ENCODE results near the gene UBE2E2.
"Not testable (repeated sequence)": the region's sequence is repeated elsewhere in the genome, so short reads cannot be mapped to it uniquely, and the experiment has no call there.

UBE2E2 gene

GRCh38 chr3:23202921-23203707 is at the start of gene UBE2E2:
Gene UBE2E2, plus strand, starts transcription at chr3:23203327.
- DNase-seq (ENCODE audit: low read depth): peak; percentile 52

GRCh38 chr3:23153436-23153835 is 49.7 kb upstream of the UBE2E2 start:
- DNase-seq (ENCODE audit: low read depth): no peak

- DNase-seq (ENCODE audit: low read depth): no peak
These were observed 45.8 kb upstream of the UBE2E2 start for GRCh38 chr3:23157331-23157730.

- DNase-seq (ENCODE audit: low read depth): no peak
These were observed 43.2 kb upstream of the UBE2E2 start for GRCh38 chr3:23159929-23160328.

- DNase-seq (ENCODE audit: low read depth): no peak
These were observed 41.8 kb upstream of the UBE2E2 start for GRCh38 chr3:23161308-23161707.

- no peak for DNase-seq (ENCODE audit: low read depth)
These were observed 41.1 kb upstream of the UBE2E2 start for GRCh38 chr3:23161896-23162570.

- DNase-seq (ENCODE audit: low read depth): no peak
These were observed 40.2 kb upstream of the UBE2E2 start for GRCh38 chr3:23162934-23163333.

- no peak for DNase-seq (ENCODE audit: low read depth)
These were observed 38.4 kb upstream of the UBE2E2 start for GRCh38 chr3:23164746-23165145.

GRCh38 chr3:23165571-23165970 is 37.6 kb upstream of the UBE2E2 start:
- DNase-seq (ENCODE audit: low read depth): no peak

- no peak for DNase-seq (ENCODE audit: low read depth)
These were observed 36.9 kb upstream of the UBE2E2 start for GRCh38 chr3:23166276-23166675.

- no peak for DNase-seq (ENCODE audit: low read depth)
These were observed 36.3 kb upstream of the UBE2E2 start for GRCh38 chr3:23166845-23167244.

- DNase-seq (ENCODE audit: low read depth): no peak
These were observed 33.6 kb upstream of the UBE2E2 start for GRCh38 chr3:23169551-23169950.

GRCh38 chr3:23170291-23170690 is 32.8 kb upstream of the UBE2E2 start:
- no peak for DNase-seq (ENCODE audit: low read depth)

- no peak for DNase-seq (ENCODE audit: low read depth)
These were observed 31.1 kb upstream of the UBE2E2 start for GRCh38 chr3:23172059-23172458.

GRCh38 chr3:23174426-23175039 is 28.6 kb upstream of the UBE2E2 start:
- no peak for DNase-seq (ENCODE audit: low read depth)

GRCh38 chr3:23175341-23176083 is 27.6 kb upstream of the UBE2E2 start:
- no peak for DNase-seq (ENCODE audit: low read depth)

GRCh38 chr3:23176839-23177238 is 26.3 kb upstream of the UBE2E2 start:
- not testable (repeated sequence) for DNase-seq (ENCODE audit: low read depth)

- no peak for DNase-seq (ENCODE audit: low read depth)
These were observed 20.1 kb upstream of the UBE2E2 start for GRCh38 chr3:23182996-23183513.

- no peak for DNase-seq (ENCODE audit: low read depth)
These were observed 19.4 kb upstream of the UBE2E2 start for GRCh38 chr3:23183731-23184130.

GRCh38 chr3:23185861-23186260 is 17.3 kb upstream of the UBE2E2 start:
- no peak for DNase-seq (ENCODE audit: low read depth)

GRCh38 chr3:23189187-23189586 is 13.9 kb upstream of the UBE2E2 start:
- no peak for DNase-seq (ENCODE audit: low read depth)

GRCh38 chr3:23192816-23193215 is 10.3 kb upstream of the UBE2E2 start:
- DNase-seq (ENCODE audit: low read depth): no peak
